H9 (cell line): ENCODE results near the gene ACSF3. TPM values are rescaled to one million over a fixed set of nuclear protein-coding genes. Genes with fewer than 3 reads are reported as not detected.

Source experiments
- DNase-seq: peaks from one replicate; pipeline ENCODE4 v3.0.0-alpha.2; 2017
- H2AFZ ChIP-seq: one replicate; pipeline ENCODE4 v1.6.1; 2013; ENCODE audit warnings: mild to moderate bottlenecking, low read length, control low read depth, moderate library complexity
- H2AK5ac ChIP-seq: 2 replicates; pipeline ENCODE4 v1.6.1; 2013; ENCODE audit warnings: low read length, control low read depth, mixed read lengths; ENCODE audit not compliant: insufficient read length
- H2BK120ac ChIP-seq: one replicate; pipeline ENCODE4 v1.6.1; 2013; ENCODE audit warnings: low read depth, mild to moderate bottlenecking, low read length, control low read depth, inconsistent platforms; ENCODE audit not compliant: poor library complexity, severe bottlenecking
- H2BK12ac ChIP-seq: 2 replicates; pipeline ENCODE4 v1.6.1; 2013; ENCODE audit warnings: low read length, control low read depth, mixed read lengths, low read depth; ENCODE audit not compliant: insufficient read length
- H2BK15ac ChIP-seq: 2 replicates; pipeline ENCODE4 v1.6.1; 2013; ENCODE audit warnings: low read depth, low read length, control low read depth
- H2BK20ac ChIP-seq: one replicate; pipeline ENCODE4 v1.6.1; 2013; ENCODE audit warnings: low read depth, mild to moderate bottlenecking, low read length, control low read depth, inconsistent platforms; ENCODE audit not compliant: poor library complexity, severe bottlenecking
- H2BK5ac ChIP-seq: 2 replicates; pipeline ENCODE4 v1.6.1; 2013; ENCODE audit warnings: low read length, control low read depth, mixed read lengths; ENCODE audit not compliant: insufficient read length
- H3K14ac ChIP-seq: 2 replicates; pipeline ENCODE4 v1.6.1; 2013; ENCODE audit warnings: low read length, control low read depth; ENCODE audit not compliant: insufficient read depth
- H3K18ac ChIP-seq: 2 replicates; pipeline ENCODE4 v1.6.1; 2013; ENCODE audit warnings: low read depth, mild to moderate bottlenecking, mixed read lengths, low read length, control low read depth; ENCODE audit not compliant: insufficient read length
- H3K23ac ChIP-seq: 2 replicates; pipeline ENCODE4 v1.6.1; 2013; ENCODE audit warnings: low read length, control low read depth, mixed read lengths, low read depth; ENCODE audit not compliant: insufficient read length
- H3K23me2 ChIP-seq: 2 replicates; pipeline ENCODE4 v1.6.1; 2013; ENCODE audit warnings: low read depth, mild to moderate bottlenecking, mixed read lengths, low read length, control low read depth; ENCODE audit not compliant: insufficient read length, poor library complexity, severe bottlenecking
- H3K27ac ChIP-seq: 2 replicates; pipeline ENCODE4 v1.5.1; 2013; ENCODE audit warnings: low read length, control low read depth, mixed read lengths, low read depth; ENCODE audit not compliant: insufficient read length
- H3K27me3 ChIP-seq: 2 replicates; pipeline ENCODE4 v1.6.1; 2013; ENCODE audit warnings: low read length, control low read depth, inconsistent platforms; ENCODE audit not compliant: insufficient read depth
- H3K4ac ChIP-seq: 2 replicates; pipeline ENCODE4 v1.6.1; 2013; ENCODE audit warnings: low read depth, mild to moderate bottlenecking, control low read depth, inconsistent platforms, low read length, moderate library complexity
- H3K4me1 ChIP-seq: 2 replicates; pipeline ENCODE4 v1.6.1; 2013; ENCODE audit warnings: low read length, control low read depth, inconsistent platforms; ENCODE audit not compliant: insufficient read depth
- H3K4me2 ChIP-seq: 2 replicates; pipeline ENCODE4 v1.6.1; 2013; ENCODE audit warnings: low read length, control low read depth, mixed read lengths; ENCODE audit not compliant: insufficient read length, insufficient read depth
- H3K56ac ChIP-seq: 2 replicates; pipeline ENCODE4 v1.6.1; 2013; ENCODE audit warnings: low read depth, mild to moderate bottlenecking, mixed read lengths, low read length, control low read depth; ENCODE audit not compliant: insufficient read length
- H3K79me1 ChIP-seq: 2 replicates; pipeline ENCODE4 v1.6.1; 2013; ENCODE audit warnings: low read depth, mild to moderate bottlenecking, moderate library complexity, low read length, control low read depth, inconsistent platforms; ENCODE audit not compliant: insufficient read depth, poor library complexity, severe bottlenecking
- H3K79me2 ChIP-seq: 2 replicates; pipeline ENCODE4 v1.6.1; 2013; ENCODE audit warnings: low read length, control low read depth, inconsistent platforms; ENCODE audit not compliant: insufficient read depth
- H3K9ac ChIP-seq: 2 replicates; pipeline ENCODE4 v1.6.1; 2013; ENCODE audit warnings: low read length, control low read depth, mixed read lengths; ENCODE audit not compliant: insufficient read length; ENCODE audit errors: extremely low read depth
- H3K9me3 ChIP-seq: one replicate; pipeline ENCODE4 v1.6.1; 2013; ENCODE audit warnings: low read depth, low read length, inconsistent platforms; ENCODE audit not compliant: control insufficient read depth
- H3T11ph ChIP-seq: one replicate; pipeline ENCODE4 v1.6.1; 2013; ENCODE audit warnings: mild to moderate bottlenecking, low read length, control low read depth, inconsistent platforms
- H4K20me1 ChIP-seq: one replicate; pipeline ENCODE4 v1.6.1; 2013; ENCODE audit not compliant: control insufficient read depth, insufficient read length, insufficient read depth
- H4K5ac ChIP-seq: 2 replicates; pipeline ENCODE4 v1.6.1; 2013; ENCODE audit warnings: low read depth, mild to moderate bottlenecking, mixed read lengths, low read length, control low read depth; ENCODE audit not compliant: insufficient read length
- H4K8ac ChIP-seq: replicated peaks from 2 replicates; pipeline ENCODE4 v1.6.1; 2013; ENCODE audit warnings: low read length, control low read depth, mixed read lengths, low read depth; ENCODE audit not compliant: insufficient read length
- H4K91ac ChIP-seq: 2 replicates; pipeline ENCODE4 v1.6.1; 2013; ENCODE audit warnings: low read depth, mild to moderate bottlenecking, moderate library complexity, mixed read lengths, low read length, control low read depth; ENCODE audit not compliant: insufficient read length
- H3K27ac Mint-ChIP-seq, 3 experiments: 2 replicates in 2 of 3; 3 replicates in 1 of 3; pipeline ENCODE4 v1.8.0; 2020 to 2021; ENCODE audit warnings: mixed read lengths in 3 of 3, mild to moderate bottlenecking in 1 of 3, moderate library complexity in 1 of 3
- H3K27me3 Mint-ChIP-seq: 2 replicates; pipeline ENCODE4 v1.8.0; 2021; ENCODE audit warnings: low read depth, mild to moderate bottlenecking, moderate library complexity, mixed read lengths
- H3K36me3 Mint-ChIP-seq, 3 experiments: 2 replicates in 2 of 3; 3 replicates in 1 of 3; pipeline ENCODE4 v1.8.0; 2020 to 2021; ENCODE audit warnings: low read depth in 3 of 3, mixed read lengths in 3 of 3; ENCODE audit not compliant: insufficient read depth in 1 of 3
- H3K4me1 Mint-ChIP-seq, 2 experiments: 2 replicates each; pipeline ENCODE4 v1.8.0; 2020; ENCODE audit warnings: mixed read lengths in 2 of 2
- H3K4me3 Mint-ChIP-seq, 2 experiments: 2 replicates in 1 of 2; 3 replicates in 1 of 2; pipeline ENCODE4 v1.8.0; 2020 to 2021; ENCODE audit warnings: mild to moderate bottlenecking in 2 of 2, mixed read lengths in 2 of 2, moderate library complexity in 1 of 2
- H3K9me3 Mint-ChIP-seq, 2 experiments: 2 replicates in 1 of 2; 3 replicates in 1 of 2; pipeline ENCODE4 v1.8.0; 2020; ENCODE audit warnings: mild to moderate bottlenecking in 2 of 2, mixed read lengths in 2 of 2, moderate library complexity in 1 of 2
- CTCF ChIP-seq: fragments of 200-600 bp; sonication (generic); conservative IDR thresholded peaks from 3 replicates; pipeline ENCODE4 v1.8.0; 2021; ENCODE audit warnings: antibody characterized with exemption, mild to moderate bottlenecking
- WGBS: extraction: QIAGEN DNeasy Blood & Tissue Kit; methylation state at CpG from one replicate; pipeline ENCODE4 v1.1.7; 2013; ENCODE audit warnings: missing lambda C conversion rate, low lambda C conversion rate, mixed read lengths; ENCODE audit not compliant: insufficient read length; ENCODE audit errors: extremely low coverage; 5-methylcytosine and 5-hydroxymethylcytosine counted together
- total RNA-seq: library from RNA; stranded (reverse); gene quantifications from 2 replicates; pipeline ENCODE4 v1.2.1, GENCODE V29; 2021

ACSF3 gene
- total RNA-seq, 1 experiment from 2014 or later = 31.3 TPM

DNA sequence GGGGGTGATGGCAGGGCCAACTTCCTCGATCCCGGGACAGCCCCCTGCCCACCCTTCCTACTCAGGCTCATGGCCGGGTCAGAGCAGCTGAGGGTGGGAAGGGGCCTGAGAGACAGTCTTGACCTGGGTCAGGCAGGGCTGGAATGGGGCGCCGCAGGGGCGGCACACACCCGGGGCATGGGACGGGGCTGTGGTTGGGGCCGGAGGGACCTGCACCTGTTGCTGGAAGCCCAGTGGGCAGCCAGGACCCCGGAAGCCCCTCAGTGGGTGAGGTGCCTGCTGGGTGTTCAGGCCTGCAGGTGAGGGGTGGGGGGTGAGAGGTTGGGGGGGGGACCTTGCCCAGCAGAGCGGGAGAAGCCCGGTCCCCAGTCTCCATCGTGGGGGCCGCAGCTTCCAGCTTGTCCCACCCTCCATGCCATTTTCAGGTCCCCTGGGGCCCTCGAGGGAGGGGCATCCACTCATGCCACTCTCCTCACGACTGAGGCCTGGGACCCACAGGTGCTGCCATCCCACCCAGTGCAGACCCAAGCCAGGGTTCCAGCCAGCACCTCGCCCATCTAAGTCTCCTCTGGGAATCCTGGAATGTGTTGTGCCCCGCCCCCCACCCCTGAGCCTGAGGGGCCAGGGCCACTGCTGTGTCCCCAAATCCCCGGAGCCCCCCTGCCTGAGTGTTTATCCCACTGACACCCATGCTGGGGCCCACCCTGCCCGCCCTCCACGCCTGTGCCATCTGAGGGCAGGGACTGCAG is 43.4 kb upstream of the ACSF3 start:
- H3K4me3 Mint-ChIP-seq = no peak overlapping the region

More for the DNA sequence above, 43.4 kb upstream of the ACSF3 start:
- Histone ChIP-seq H3K9ac (no peak overlapping the region), H2AK5ac (no peak overlapping the region), H3K23me2 (no peaks in the 10 kb centered on the region), H3K4me2 (no peak overlapping the region), H3K27me3 (no peaks in the 10 kb centered on the region), H4K8ac (no peak overlapping the region), H3T11ph (no peak overlapping the region), H3K27ac (no peak overlapping the region), H3K4me1 (no peaks in the 10 kb centered on the region), H2BK12ac (no peak overlapping the region), H4K91ac (no peak overlapping the region), H2BK20ac (no peak overlapping the region), H3K4ac (no peak overlapping the region), H3K56ac (no peak overlapping the region), H2AFZ (no peak overlapping the region), H3K18ac (no peak overlapping the region), H3K14ac (no peak overlapping the region; the same call in 1 of the 2 replicates), H3K9me3 (no peaks in the 10 kb centered on the region), H2BK15ac (no peak overlapping the region), H3K23ac (no peak overlapping the region), H2BK120ac (no peak overlapping the region), H4K5ac (no peak overlapping the region), H3K79me1 (no peaks in the 10 kb centered on the region), H4K20me1 (no peaks in the 10 kb centered on the region), H3K79me2 (no peaks in the 10 kb centered on the region), H2BK5ac (no peak overlapping the region)
- Mint-ChIP-seq H3K4me1 (peaks cover 2 to 6% of the 10 kb centered on the region in 2 experiments; a peak in 2 of 4 replicates), H3K36me3 (no peaks in the 10 kb centered on the region), H3K27me3 (peaks cover 2% of the 10 kb centered on the region), H3K27ac (no peak overlapping the region), H3K9me3 (peaks cover 3 to 4% of the 10 kb centered on the region in 2 experiments; a peak in 3 of 5 replicates)
- no peak for TF ChIP-seq CTCF
- no peak for DNase-seq
- WGBS = no CpG with 5 or more reads among the region's 21 CpGs
